NCI-H2196 treated with DMSO at 0.1 percent for 48 hours (cell line): ENCODE measurements around the gene IL5.
A peak's percentile ranks its signal among the peaks of the same experiment; 100 is the strongest.

Source experiments
- DNase-seq: peaks from one replicate; lab custom pipeline; 2025; ENCODE audit not compliant: unreplicated experiment; lab: John Stamatoyannopoulos, UW

IL5 gene

DNA sequence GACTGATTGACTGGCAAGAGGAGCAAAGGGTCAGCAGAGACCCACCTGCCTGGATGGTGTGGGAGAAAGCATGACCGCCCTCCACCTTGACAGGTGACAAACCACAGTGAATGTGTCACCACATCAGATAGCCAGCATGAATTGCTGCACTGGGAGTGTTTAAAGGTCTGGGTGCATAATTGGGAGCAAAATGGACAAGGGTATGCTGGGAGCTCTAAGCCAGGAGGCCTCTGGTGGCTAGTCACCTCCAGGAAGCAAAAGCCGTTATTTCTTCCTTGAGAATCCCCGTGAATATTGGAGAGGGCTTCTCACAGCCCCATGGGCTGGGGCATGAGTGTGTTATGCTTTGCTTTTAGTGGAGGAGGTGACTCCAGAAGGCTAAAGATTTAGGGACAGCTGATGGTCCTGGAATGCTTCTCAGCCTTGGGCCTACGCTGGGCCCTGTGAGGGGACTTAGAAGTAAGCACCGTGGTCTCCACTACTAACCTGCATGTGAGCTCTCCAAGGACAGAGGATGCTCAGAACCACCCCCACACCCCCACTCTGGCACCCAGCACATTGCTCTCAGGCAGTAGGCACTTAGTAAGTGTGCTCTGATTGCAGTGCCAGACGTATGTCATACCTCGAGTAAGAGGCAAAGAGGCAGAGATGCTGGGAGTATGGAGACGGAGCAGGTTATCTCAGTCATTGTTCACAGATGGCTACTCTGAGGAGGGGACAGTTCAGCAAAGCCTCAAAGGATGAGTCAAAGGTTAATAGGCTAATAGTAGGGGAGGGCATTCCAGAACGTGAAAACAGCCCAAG, 43.7 kb downstream of the IL5 start:
- no peak for DNase-seq

GRCh38 chr5:132498686-132499271, 44.5 kb downstream of the IL5 start:
- DNase-seq: no peak

- no peak for DNase-seq
These were observed 45.2 kb downstream of the IL5 start for GRCh38 chr5:132498152-132498551.

DNA sequence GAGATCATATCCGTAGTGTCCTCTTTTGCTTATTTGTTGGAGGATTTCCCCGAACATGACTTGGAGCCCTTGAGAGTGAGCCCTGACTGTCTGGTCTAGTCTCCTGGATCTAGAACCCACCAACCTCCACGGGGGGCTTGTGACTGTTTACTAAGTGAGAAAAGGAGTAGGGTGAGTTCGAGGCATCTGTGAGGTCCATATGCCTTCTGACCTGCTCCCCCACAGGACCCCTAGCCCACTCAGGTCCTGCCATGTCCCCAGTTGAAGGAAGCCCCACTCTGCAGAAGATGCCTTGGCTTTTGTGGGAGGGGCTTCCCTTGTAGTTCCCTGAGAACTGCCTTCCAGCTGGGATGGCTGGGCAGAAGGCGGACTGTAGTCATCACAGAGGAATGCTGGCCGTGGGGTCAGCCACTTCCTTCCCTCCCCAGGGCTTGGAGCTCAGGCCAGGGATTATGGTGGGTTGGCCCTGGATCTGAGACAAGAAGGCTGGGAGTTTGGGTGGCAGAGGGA, 45.8 kb downstream of the IL5 start:
- DNase-seq: peak; percentile 35

DNA sequence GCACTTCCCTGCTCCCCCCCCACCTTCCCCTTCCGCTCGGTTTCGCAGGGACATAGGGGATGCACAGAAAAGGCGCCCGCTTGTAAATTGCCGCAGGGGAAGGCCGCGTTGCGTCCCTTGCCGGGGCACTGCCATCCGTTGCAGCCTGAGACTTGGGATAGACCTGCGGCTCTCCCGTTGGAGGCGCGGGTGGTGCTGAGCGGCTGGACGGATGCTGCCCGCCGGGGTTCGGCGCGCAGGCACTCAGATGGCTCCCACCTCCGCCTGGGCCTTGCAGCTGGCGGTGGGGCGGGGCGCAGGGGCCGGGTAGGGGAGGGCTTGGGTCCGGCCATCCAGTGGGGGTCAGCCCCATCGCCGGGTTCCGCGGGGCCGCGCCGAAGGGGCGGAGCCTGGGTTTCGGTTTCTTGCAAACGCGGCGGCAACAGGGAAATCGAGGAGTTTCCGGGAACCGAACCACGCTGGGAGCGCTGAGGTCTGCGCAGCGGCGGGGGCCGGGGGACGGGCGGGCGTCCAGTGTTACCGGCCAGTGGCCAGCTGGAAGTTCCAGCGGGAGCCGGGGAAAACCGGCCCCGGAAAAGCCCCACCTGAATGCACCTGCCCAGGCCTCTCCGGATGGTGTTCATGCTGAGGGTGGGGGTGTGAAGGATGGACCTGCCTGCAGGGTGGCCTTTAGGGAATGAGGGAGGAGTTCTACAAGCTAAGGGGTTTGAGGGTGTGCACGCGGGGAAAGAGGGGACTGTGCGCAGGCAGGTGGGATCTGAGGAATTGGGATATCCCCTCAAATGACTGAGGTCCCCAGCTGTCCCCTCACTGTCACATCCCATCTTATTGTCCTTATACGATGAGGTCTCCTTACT, 46.5 kb downstream of the IL5 start:
- DNase-seq: peak; percentile 58

GRCh38 chr5:132496191-132496630, 47.1 kb downstream of the IL5 start:
- DNase-seq: peak; percentile 97

DNA sequence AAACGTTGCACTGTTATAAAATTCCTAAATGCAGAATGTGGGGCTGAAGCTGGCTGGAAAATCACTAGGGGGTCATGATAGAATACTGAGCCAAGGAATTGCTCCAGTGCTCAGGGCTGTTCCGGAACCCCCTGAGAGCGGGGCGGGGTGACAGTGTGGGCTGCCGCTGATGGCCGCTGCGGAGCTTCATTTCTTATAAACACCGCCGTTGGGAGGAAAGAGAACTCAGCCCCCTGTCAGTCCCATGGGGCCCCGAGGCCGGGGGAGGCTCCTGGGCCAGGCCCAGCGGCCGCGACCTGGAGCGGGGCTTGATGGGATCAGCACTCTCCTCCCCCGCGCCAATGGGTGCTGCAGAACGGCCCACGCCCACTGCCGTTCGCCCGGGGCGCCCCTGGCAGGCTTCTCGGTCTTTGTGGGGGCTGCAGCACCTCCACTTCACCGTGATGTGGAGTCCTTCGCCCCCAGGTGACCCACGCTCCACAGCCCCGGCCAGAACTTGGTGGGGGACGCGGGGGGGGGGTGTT, 47.6 kb downstream of the IL5 start:
- DNase-seq: peak; percentile 48

- DNase-seq: no peak
These were observed 49.5 kb downstream of the IL5 start for GRCh38 chr5:132493821-132494220.

DNA sequence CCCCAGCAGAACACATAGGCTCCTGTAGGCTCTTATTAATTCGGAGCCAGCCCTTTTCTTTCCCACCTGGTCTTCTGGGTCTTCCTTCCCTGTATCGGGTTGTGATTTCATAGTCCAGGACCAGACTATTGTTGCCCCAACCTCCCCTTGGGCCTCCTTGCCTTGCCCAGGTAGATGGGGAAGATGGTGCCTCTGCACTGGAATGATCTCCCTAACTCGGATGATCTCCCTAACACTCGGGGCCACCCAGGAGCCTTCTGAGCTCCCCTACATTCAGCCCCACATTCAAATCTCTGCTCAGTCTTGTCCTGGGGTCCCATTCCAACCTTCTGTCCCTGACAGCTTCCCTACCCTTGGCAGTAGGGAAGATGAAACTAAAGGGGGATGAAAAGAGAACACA, 50.1 kb downstream of the IL5 start:
- no peak for DNase-seq

DNA sequence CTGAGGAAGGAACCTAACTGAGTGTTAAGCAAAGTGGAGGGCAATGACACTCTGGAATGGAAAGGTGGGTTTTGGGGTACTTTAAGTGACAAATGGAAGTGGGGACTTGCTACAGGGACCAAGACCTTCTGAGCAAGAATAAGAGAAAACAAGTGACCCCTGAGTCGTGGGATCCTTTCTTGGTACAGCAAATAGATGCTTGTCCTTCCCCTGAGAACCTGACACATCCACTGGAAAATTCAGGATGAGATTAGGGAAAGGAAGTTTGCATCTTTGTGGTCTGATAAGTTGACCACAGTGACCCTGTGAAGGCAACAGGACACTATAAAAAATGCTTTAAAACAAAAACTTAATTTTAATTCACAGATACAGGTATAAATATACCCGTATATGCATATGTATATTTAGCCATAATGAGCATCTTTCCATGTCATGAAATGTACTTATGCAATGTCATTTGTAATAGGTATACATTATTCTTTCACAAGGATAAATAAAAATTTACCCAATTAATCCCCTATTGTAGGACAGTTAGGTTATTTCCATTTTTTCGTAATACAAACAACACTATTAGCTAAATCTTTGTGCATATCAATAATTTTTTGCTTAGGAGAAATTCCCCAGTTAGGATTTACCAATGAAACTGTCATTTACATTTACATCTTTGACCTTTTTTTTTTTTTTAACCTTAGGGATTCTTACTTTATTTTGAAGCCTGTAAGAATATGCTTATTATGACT, 50.8 kb downstream of the IL5 start:
- no peak for DNase-seq
